ENCODE results near the gene STK11.
"Not testable (repeated sequence)": the region's sequence is repeated elsewhere in the genome, so short reads cannot be mapped to it uniquely, and the experiment has no call there.

The STK11 gene

DNA sequence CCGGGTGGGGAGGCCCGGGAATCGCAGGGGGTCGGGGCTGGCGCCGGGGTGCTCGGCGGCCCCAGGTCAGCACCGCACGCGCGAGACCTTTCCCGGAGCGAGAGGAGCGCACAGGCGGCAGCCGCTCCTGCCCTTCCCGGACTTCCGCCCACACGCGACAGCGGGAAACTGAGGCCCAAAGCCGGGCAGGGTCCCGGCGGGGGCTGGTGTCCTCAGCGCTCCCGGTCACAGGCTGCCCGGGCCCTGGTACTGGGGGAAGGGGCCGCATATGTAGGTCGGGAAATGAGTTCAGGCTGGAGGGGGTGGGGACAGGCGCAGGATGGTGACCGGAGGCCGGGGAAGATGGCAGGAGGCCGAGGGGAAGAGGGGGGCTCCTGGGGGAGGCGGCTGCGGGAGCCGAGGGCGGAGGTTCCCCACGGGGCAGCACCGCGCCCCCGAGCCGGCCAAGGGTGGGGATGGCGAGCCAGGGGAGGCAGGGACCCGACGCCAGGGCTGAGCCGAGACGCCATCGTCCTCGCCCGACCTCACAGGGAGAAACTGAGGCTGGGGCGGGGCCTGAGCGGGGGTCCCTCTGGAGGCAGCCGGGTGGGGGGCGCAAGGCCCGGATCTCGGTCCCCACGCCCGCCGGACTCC is 31.6 kb downstream of the STK11 start:
- no peak for DNase-seq (ENCODE audit: low read depth)

- no peak for DNase-seq (ENCODE audit: low read depth)
These were observed 32.3 kb downstream of the STK11 start, which contains the start of gene CBARP for GRCh38 chr19:1237754-1238368. Gene CBARP, minus strand, starts transcription at chr19:1238005. Its CDS starts 1,905 bp downstream, at chr19:1236100.

DNA sequence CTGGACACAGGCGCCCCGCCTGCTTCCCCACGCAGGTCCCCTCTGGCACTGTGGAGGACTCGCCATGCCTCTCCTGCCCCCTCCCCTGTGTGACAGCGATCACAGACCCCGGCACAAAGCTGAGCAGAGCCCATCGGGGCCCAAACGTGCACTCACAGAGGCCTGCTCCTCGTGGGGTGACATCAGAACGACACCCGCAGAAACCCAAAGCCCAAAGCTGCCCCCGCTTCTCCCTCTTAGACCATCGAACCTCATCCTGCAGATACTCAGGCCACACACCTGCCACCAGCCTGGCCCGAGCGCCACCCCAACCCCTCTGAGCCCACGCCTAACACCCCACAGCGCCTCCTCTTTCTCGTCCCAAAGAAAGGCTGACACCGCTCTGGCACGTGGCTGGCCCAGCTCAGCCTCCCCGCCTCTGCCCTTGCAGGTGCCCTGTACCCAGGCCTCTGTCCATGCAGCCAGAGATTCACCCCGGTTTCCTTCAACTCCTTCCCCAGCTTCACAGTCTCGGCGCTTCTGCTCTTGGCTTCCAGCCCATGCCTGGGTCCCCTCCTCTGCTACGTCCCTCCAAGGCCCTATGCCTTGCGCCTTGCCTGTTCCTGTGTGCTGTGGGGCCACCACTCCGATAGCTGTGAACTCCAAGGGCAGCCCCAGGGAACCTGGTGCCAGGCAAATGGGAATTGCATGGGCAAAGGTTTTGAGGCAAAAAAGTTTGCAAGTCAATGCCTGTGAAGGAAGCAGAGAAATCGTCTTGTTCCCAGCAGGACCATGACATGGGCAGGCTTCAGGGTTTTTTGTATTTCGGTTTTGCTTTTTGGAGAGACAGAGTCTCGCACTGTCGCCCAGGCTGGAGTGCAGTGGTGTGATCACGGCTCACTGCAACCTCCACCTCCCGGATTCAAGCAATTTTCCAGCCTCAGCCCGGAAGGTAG is 33.1 kb downstream of the STK11 start:
- DNase-seq (ENCODE audit: low read depth), result no peak

- no peak for DNase-seq (ENCODE audit: low read depth)
These were observed 33.8 kb downstream of the STK11 start for GRCh38 chr19:1239420-1239795.

DNA sequence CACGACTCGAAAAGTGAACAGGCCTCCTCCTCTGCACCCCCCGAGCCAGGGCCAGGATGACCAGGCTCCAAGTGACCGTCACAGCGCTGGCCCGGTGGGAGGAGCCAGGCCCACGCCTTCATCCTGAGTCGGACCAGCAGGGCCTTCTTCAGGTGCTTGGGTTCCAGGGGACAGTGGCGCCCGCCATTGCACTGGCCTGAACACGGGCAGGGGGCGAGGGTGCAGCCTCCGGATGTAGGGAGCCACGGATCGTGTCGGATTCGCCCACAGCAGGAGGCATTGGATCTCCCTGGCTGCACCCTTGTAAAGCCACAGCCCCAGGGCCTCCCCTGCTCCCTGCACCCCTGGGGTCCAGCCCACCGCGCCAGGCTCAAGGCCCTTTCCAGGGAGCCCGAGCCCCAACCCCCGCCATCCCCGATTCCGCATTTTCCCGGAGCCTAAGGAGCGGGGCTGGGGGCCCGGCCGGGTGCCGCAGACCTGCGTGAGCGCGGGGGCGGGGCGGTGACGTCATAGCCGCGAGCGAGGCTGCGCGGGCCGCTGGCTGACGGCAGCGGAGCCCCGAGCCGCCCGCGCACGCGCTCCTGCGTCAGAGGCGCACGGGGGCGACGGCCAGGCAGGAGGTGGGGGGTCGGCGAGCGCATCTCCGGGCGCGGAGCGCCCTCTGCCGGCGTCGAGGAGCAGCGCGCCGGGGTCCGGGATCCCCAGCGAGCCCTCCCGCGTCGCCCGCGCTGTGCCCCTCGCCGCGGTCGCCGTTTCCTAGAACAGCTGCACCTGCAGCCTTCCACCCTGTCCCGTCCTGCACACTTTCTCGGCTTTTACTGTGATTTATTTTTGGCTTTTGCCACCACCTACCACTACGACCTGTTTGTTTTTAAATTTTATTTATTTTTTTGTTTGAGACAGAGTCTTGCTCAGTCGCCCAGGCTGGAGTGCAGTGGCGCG is 34.5 kb downstream of the STK11 start:
- peak; percentile 91 for DNase-seq (ENCODE audit: low read depth)

DNA sequence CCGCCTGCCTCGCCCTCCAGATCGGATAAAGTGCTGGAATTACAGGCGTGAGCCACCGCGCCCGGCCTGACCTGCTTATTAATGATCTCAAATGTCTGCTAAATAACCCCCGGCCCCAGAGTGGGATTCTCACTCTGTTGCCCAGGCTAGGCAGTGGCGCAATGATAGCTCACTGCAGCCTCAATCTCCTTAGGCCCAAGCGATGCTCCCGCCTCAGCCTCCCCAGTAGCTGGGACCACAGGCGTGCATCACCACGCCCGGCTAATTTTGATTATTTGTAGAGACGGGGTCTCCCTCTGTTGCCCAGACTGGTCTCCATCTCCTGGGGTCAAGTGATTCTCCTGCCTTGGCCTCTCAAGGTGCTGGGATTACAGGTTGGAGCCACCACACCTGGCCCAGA is 35.3 kb downstream of the STK11 start:
- no peak for DNase-seq (ENCODE audit: low read depth)

DNA sequence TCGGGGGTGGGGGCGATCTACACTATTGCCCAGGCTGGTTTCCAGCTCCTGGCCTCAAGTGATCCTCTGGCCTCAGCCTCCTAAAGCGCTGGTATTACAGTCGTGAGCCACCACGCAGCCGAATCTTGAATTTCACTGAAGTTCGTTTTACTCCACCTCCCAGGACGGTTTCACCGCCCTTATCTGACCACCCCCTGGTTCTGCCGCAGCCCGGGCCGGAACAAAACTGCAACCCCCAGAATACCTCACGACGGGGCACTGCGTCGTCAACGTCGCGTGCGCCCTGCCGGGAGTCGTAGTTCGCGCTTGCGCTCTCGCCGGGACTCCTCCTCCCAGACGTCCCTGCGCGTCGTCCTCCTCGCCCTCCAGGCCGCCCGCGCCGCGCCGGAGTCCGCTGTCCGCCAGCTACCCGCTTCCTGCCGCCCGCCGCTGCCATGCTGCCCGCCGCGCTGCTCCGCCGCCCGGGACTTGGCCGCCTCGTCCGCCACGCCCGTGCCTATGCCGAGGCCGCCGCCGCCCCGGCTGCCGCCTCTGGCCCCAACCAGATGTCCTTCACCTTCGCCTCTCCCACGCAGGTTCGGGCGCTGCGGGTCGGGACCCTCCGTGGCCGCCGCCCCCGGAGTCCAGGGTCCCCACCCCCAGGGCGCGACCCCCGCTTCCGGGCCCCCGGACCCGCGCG is 36.0 kb downstream of the STK11 start, which contains the start of gene ATP5F1D:
ATP5F1D (plus strand) TSS at position 335 of the 679 bp plus-strand sequence; CDS start at position 435, 100 bp downstream.
- peak; percentile 79 for DNase-seq (ENCODE audit: low read depth)

GRCh38 chr19:1243768-1244692 is 38.5 kb downstream of the STK11 start:
- DNase-seq (ENCODE audit: low read depth), result no peak

DNA sequence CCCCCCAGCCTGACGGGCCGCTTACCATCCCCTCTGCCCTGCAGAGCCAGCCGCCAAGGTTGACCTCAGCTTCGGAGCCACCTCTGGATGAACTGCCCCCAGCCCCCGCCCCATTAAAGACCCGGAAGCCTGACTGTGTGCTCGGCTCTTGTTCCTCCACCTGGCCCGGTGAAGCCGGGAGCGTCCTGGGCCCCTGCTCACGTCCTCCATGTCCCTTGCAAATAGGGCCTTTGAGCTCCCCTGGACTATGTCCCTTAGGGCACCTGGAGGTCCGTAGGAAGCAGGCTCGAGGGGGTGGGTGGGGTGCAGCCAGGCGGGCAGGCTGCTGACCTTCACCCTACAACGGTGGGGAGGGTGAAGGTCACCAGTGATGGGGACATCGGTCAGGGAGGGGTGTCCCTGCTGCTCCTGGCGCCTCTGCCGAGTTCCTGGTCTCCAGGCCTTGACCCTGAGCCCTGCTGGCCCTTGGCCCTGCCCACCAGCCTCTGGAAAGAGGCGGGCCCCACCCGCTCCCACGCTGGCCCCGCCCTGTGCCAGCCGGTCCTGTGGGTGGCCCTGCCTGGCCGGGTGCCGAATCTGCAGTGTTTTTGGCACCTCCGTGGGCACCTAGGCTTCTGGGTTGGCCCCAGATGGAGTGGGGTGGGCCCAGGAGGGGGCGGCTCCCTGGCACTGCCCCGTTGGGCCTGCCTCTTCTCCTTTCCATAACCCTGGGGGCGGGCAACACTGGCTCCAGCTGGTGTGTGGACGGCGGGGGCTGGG is 39.3 kb downstream of the STK11 start:
- no peak for DNase-seq (ENCODE audit: low read depth)

GRCh38 chr19:1245494-1246264 is 40.1 kb downstream of the STK11 start:
- no peak for DNase-seq (ENCODE audit: low read depth)

DNA sequence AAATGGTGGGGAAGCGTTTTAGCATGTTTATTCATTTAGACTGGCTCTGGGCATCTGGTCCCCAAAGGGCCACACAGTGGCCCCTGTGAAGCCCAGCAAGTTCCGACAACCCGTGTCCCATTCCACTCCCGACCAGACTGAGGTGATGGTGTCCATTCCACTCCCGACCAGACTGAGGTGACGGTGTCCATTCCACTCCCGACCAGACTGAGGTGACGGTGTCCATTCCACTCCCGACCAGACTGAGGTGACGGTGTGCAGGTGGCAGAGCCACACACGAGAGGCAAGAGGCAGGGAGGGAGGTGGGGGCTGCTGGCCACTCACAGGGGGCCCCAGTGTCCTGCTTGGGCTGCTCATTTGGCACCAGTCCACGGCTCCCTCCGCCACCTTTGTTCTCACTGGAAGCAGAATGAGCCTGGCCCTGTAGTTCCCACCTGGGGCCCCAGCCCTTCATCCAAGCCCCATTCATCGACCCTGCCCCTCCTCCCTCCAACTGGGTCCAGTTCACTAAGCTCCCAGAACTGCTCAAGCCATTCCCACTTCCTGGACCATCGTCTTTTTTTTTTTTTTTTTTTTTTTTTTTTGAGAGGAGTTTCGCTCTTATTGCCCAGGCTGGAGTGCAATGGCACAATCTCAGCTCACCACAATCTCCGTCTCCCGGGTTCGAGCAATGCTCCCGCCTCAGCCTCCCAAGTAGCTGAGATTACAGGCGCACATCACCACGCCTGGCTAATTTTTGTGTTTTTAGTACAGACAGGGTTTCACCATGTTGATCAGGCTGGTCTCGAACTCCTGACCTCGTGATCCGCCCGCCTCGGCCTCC is 40.9 kb downstream of the STK11 start:
- not testable (repeated sequence) for DNase-seq (ENCODE audit: low read depth)

DNA sequence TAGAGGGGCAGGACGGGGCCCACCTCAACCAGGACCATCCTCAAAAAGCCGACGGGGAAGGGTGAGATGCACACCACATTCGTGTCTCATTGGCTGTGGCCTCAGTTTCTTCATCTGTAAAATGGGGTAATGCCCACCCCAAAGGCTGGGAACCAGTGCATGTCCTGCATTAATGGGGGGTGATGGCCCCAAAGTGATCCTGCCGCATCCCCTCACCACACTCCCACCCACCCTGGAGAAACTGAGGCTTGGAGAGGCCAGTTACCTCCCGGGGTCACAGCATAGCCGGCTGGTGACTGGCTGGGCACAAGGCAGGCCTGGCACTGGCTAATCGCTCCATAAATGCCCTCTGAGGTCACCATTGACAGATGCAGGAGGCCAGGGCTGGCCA is 42.2 kb downstream of the STK11 start:
- DNase-seq (ENCODE audit: low read depth), result no peak

DNA sequence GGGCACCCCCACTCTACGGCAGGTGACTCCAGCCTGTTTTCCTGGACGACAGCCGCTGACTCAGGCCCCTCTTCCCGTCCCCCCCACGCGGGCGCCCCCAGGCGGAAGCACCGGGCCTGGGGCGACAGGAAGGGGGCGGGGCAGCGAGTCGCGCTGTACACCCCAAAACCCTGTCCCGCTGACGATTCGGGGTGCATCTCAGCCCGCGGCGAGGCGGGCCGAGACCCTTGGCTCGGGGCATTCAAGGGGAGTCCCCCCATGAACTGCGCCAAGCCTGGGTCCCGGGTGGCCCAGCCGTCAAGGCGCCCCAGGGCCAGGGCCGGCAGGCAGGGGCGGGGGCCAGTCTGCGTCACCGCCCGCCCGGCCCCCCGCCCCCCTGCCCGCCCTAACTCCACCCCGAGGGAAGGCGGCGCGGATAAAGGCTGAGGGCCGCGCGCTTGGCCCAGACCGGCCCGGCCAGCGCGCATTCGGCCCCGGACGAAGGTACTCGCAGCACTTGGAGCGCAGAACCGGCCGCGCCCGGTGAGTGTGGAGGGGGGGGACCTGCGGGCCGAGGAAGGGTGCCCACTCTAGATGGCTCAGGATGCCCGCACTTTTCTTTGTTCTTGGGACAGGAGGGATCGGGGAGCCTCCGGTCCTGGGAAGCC is 42.7 kb downstream of the STK11 start, which contains the start of gene MIDN:
MIDN (plus strand) TSS at position 445 of the 647 bp plus-strand sequence. CDS start 1,714 bp downstream, outside the sequence.
- DNase-seq (ENCODE audit: low read depth), result no peak

- peak; percentile 70 for DNase-seq (ENCODE audit: low read depth)
These were observed 43.3 kb downstream of the STK11 start for GRCh38 chr19:1248786-1249297.

GRCh38 chr19:1249298-1249989 is 43.9 kb downstream of the STK11 start:
- DNase-seq (ENCODE audit: low read depth), result peak; percentile 94

DNA sequence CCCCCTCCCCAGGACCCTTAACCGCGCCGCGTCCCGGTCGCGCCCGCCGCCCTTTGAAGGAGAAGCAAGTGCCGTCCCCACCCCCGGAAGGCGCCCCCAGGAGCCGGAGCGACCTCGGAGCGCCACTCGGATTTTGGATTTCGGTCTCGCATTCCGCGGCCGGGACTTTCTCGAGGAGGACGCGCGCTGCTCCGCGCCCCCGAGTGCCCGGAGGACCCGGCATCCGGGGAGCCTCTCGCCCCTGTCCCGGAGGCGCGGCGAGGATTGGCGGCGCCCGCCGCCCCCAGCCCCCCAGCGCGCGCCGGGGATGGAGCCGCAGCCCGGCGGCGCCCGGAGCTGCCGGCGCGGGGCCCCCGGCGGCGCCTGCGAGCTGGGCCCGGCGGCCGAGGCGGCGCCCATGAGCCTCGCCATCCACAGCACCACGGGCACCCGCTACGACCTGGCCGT is 44.4 kb downstream of the STK11 start:
- DNase-seq (ENCODE audit: low read depth), result no peak
